H1 (cell line): ENCODE data around the gene UPB1. TPM values are rescaled to one million over a fixed set of nuclear protein-coding genes. Genes with fewer than 3 reads are reported as not detected.

Source experiments
- CTCF ChIA-PET: fragments of 300-600 bp; sonication (Branson Sonifier 250); formaldehyde crosslinking; loops from one replicate; lab custom pipeline; 2021; ENCODE audit not compliant: partially characterized antibody; lab: Charles Lee
- POLR2A ChIA-PET: fragments of 300-600 bp; sonication (Branson Sonifier 250); formaldehyde crosslinking; loops from one replicate; lab custom pipeline; 2021; ENCODE audit warnings: inconsistent platforms; ENCODE audit not compliant: partially characterized antibody; lab: Charles Lee
- DNase-seq, 2 experiments: peaks; one replicate each; pipeline versions ENCODE4 v3.0.0 to v3.0.0-alpha.2; 2010 to 2022; ENCODE audit warnings: low spot score in 2 of 2, low read depth in 1 of 2, mixed read lengths in 1 of 2
- FAIRE-seq: peaks from 2 replicates; lab custom pipeline; 2011; peaks lifted over from hg19 to GRCh38; lab: Jason Lieb, UNC
- H2AFZ ChIP-seq: 2 replicates; pipeline ENCODE4 v1.8.1; 2012; ENCODE audit warnings: low read length, inconsistent platforms
- H2AK5ac ChIP-seq: 2 replicates; pipeline ENCODE4 v1.6.1; 2013; ENCODE audit warnings: low read depth, low read length
- H2BK120ac ChIP-seq: replicated peaks from 2 replicates; pipeline ENCODE3; 2013; ENCODE audit warnings: low read depth, low read length, inconsistent platforms
- H2BK12ac ChIP-seq: 2 replicates; pipeline ENCODE4 v1.6.1; 2013; ENCODE audit warnings: low read depth, low read length
- H2BK15ac ChIP-seq: 2 replicates; pipeline ENCODE4 v1.6.1; 2013; ENCODE audit warnings: low read length
- H2BK20ac ChIP-seq: 2 replicates; pipeline ENCODE4 v1.6.1; 2013; ENCODE audit warnings: low read length
- H2BK5ac ChIP-seq: 2 replicates; pipeline ENCODE4 v1.6.1; 2013; ENCODE audit warnings: low read depth, low read length
- H3K14ac ChIP-seq: 2 replicates; pipeline ENCODE4 v1.6.1; 2013; ENCODE audit warnings: inconsistent platforms; ENCODE audit not compliant: insufficient read length
- H3K18ac ChIP-seq: 2 replicates; pipeline ENCODE4 v1.6.1; 2013; ENCODE audit warnings: low read length; ENCODE audit errors: extremely low read depth
- H3K23ac ChIP-seq: 2 replicates; pipeline ENCODE4 v1.6.1; 2013; ENCODE audit warnings: inconsistent platforms; ENCODE audit not compliant: insufficient read length
- H3K23me2 ChIP-seq: 2 replicates; pipeline ENCODE4 v1.6.1; 2013; ENCODE audit warnings: low read depth, low read length
- H3K27ac ChIP-seq: 2 replicates; pipeline ENCODE4 v1.6.1; 2011; ENCODE audit warnings: low read depth, low read length, inconsistent platforms
- H3K27me3 ChIP-seq, 4 experiments: replicated peaks in 1 of 4; 1 replicate in 1 of 4; 2 replicates in 3 of 4; pipeline versions ENCODE4 v1.6.1 to v1.8.1; 2011 to 2013; ENCODE audit warnings: low read length in 3 of 4, mild to moderate bottlenecking in 3 of 4, inconsistent platforms in 2 of 4, mixed read lengths in 2 of 4, moderate library complexity in 1 of 4; ENCODE audit not compliant: control insufficient read depth in 3 of 4, insufficient read depth in 3 of 4; ENCODE audit errors: extremely low read depth in 1 of 4
- H3K36me3 ChIP-seq, 4 experiments: 2 replicates each; pipeline versions ENCODE4 v1.6.1 to v1.8.1; 2011 to 2013; ENCODE audit warnings: mild to moderate bottlenecking in 4 of 4, low read length in 3 of 4, moderate library complexity in 2 of 4, control low read depth in 1 of 4, inconsistent platforms in 1 of 4; ENCODE audit not compliant: insufficient read depth in 4 of 4, control insufficient read depth in 2 of 4
- H3K4ac ChIP-seq: replicated peaks from 2 replicates; pipeline ENCODE3; 2013; ENCODE audit warnings: low read length, low read depth, mixed read lengths, inconsistent platforms; ENCODE audit not compliant: insufficient read length
- H3K4me1 ChIP-seq, 4 experiments: replicated peaks in 1 of 4; 1 replicate in 1 of 4; 2 replicates in 3 of 4; pipeline versions ENCODE4 v1.6.1 to v1.8.1; 2011 to 2013; ENCODE audit warnings: low read length in 3 of 4, inconsistent platforms in 2 of 4, mixed read lengths in 1 of 4; ENCODE audit not compliant: insufficient read depth in 4 of 4, control insufficient read depth in 3 of 4
- H3K4me2 ChIP-seq, 2 experiments: 2 replicates each; pipeline versions ENCODE4 v1.6.1 to v1.8.1; 2011 to 2013; ENCODE audit warnings: low read depth in 2 of 2, low read length in 2 of 2, control low read depth in 1 of 2, inconsistent platforms in 1 of 2, mild to moderate bottlenecking in 1 of 2; ENCODE audit not compliant: insufficient read depth in 1 of 2
- H3K4me3 ChIP-seq, 4 experiments: fragments of 200-600, 300-600 bp in 1 of 4; sonication (generic), shearing (Covaris generic), sonication (Bioruptor Twin) in 1 of 4; 2 replicates each; pipeline versions ENCODE4 v1.5.1 to v1.8.1; 2011 to 2016; ENCODE audit warnings: low read length in 4 of 4, low read depth in 3 of 4, control low read depth in 2 of 4, inconsistent platforms in 2 of 4, mild to moderate bottlenecking in 2 of 4, mixed read lengths in 1 of 4, moderate library complexity in 1 of 4; ENCODE audit not compliant: insufficient read depth in 2 of 4; ENCODE audit errors: extremely low read depth in 1 of 4
- H3K56ac ChIP-seq: replicated peaks from 2 replicates; pipeline ENCODE3; 2013; ENCODE audit warnings: low read depth, mild to moderate bottlenecking, mixed read lengths, low read length, inconsistent platforms; ENCODE audit not compliant: insufficient read length
- H3K79me1 ChIP-seq: 2 replicates; pipeline ENCODE4 v1.6.1; 2013; ENCODE audit warnings: low read depth, low read length, control low read depth
- H3K79me2 ChIP-seq, 2 experiments: 2 replicates each; pipeline versions ENCODE4 v1.6.1 to v1.8.1; 2012 to 2013; ENCODE audit warnings: low read length in 2 of 2, mild to moderate bottlenecking in 2 of 2, inconsistent platforms in 1 of 2; ENCODE audit not compliant: insufficient read depth in 2 of 2, control insufficient read depth in 1 of 2
- H3K9ac ChIP-seq, 4 experiments: replicated peaks in 1 of 4; 1 replicate in 1 of 4; 2 replicates in 3 of 4; pipeline versions ENCODE4 v1.6.1 to v1.8.1; 2011 to 2013; ENCODE audit warnings: low read depth in 3 of 4, low read length in 3 of 4, control low read depth in 2 of 4, mild to moderate bottlenecking in 2 of 4, moderate library complexity in 2 of 4, inconsistent platforms in 1 of 4; ENCODE audit errors: extremely low read depth in 1 of 4
- H3K9me3 ChIP-seq, 2 experiments: 2 replicates each; pipeline versions ENCODE4 v1.6.1 to v1.8.1; 2012 to 2013; ENCODE audit warnings: mild to moderate bottlenecking in 2 of 2, moderate library complexity in 2 of 2, control low read depth in 1 of 2, inconsistent platforms in 1 of 2, low read depth in 1 of 2, low read length in 1 of 2, mixed read lengths in 1 of 2; ENCODE audit not compliant: insufficient read depth in 2 of 2
- H4K20me1 ChIP-seq, 2 experiments: replicated peaks in 1 of 2; 2 replicates each; pipeline versions ENCODE3 to v1.8.1; 2011 to 2013; ENCODE audit warnings: inconsistent platforms in 2 of 2, low read length in 2 of 2, mild to moderate bottlenecking in 1 of 2; ENCODE audit not compliant: insufficient read depth in 2 of 2, control insufficient read depth in 1 of 2
- H4K5ac ChIP-seq: 2 replicates; pipeline ENCODE4 v1.6.1; 2013; ENCODE audit warnings: low read length, low read depth, mixed read lengths, inconsistent platforms; ENCODE audit not compliant: insufficient read length
- H4K8ac ChIP-seq: 2 replicates; pipeline ENCODE4 v1.8.0; 2013; ENCODE audit warnings: mild to moderate bottlenecking, moderate library complexity, low read length, inconsistent platforms; ENCODE audit not compliant: insufficient read depth; ENCODE audit errors: extremely low read depth
- H4K91ac ChIP-seq: replicated peaks from 2 replicates; pipeline ENCODE3; 2013; ENCODE audit warnings: low read length, mixed read lengths, inconsistent platforms; ENCODE audit not compliant: insufficient read length
- ATF3 ChIP-seq: IDR thresholded peaks from 2 replicates; pipeline ENCODE4 v1.6.1; 2011; ENCODE audit warnings: low read depth, mild to moderate bottlenecking, low read length; ENCODE audit not compliant: insufficient read depth
- BCL11A ChIP-seq, 2 experiments: IDR thresholded peaks; one replicate each; pipeline ENCODE4 v1.6.1; 2011; ENCODE audit warnings: low read depth in 2 of 2, low read length in 2 of 2, mild to moderate bottlenecking in 2 of 2
- CBX5 ChIP-seq: fragments of 300-800, 300-1000 bp; sonication (generic); IDR thresholded peaks from 2 replicates; pipeline ENCODE4 v1.7.1; 2016; ENCODE audit warnings: antibody characterized with exemption, low read length, low read depth
- EGR1 ChIP-seq: IDR thresholded peaks from 2 replicates; pipeline ENCODE4 v1.6.1; 2011; ENCODE audit warnings: low read depth, low read length, borderline replicate concordance
- MAFK ChIP-seq: IDR thresholded peaks from 2 replicates; pipeline ENCODE4 v1.6.1; 2012; ENCODE audit warnings: low read depth, mild to moderate bottlenecking, improper control_type of control experiment, low read length
- POLR2A ChIP-seq, 2 experiments: IDR thresholded peaks; 1 replicate in 1 of 2; 2 replicates in 1 of 2; pipeline ENCODE4 v1.6.1; 2011; ENCODE audit warnings: low read depth in 2 of 2, low read length in 2 of 2, mild to moderate bottlenecking in 2 of 2; ENCODE audit errors: control extremely low read depth in 1 of 2
- RNF2 ChIP-seq: fragments of 200-900, 300-1000 bp; sonication (generic); IDR thresholded peaks from 2 replicates; pipeline ENCODE4 v1.7.1; 2016; ENCODE audit warnings: borderline replicate concordance, low read depth, mild to moderate bottlenecking, antibody characterized with exemption, low read length; ENCODE audit not compliant: poor library complexity, severe bottlenecking; ENCODE audit errors: missing control alignments
- SAP30 ChIP-seq: fragments of 300-600 bp; sonication (generic); IDR thresholded peaks from 2 replicates; pipeline ENCODE4 v1.7.1; 2012; ENCODE audit warnings: low read length, moderate library complexity, mild to moderate bottlenecking, inconsistent platforms; ENCODE audit not compliant: insufficient read depth, insufficient replicate concordance
- SP1 ChIP-seq: IDR thresholded peaks from 2 replicates; pipeline ENCODE4 v1.6.1; 2011; ENCODE audit warnings: low read depth, low read length
- WGBS, 2 experiments: shearing (Covaris generic) in 1 of 2; methylation state at CpG; one replicate each; pipeline versions ENCODE4 v1.1.6 to v1.1.7; 2013 to 2015; ENCODE audit warnings: low lambda C conversion rate in 2 of 2, mixed read lengths in 2 of 2, inconsistent platforms in 1 of 2, low coverage in 1 of 2, missing lambda C conversion rate in 1 of 2; ENCODE audit not compliant: insufficient replicate concordance in 2 of 2, insufficient coverage in 1 of 2, insufficient read length in 1 of 2; ENCODE audit errors: extremely low coverage in 1 of 2, missing lambda C conversion rate in 1 of 2; 5-methylcytosine and 5-hydroxymethylcytosine counted together
- polyA plus RNA-seq, 7 experiments: library from polyadenylated mRNA; depleted of rRNA in 3 of 7; stranded (reverse) in 5 of 7; unstranded in 2 of 7; fragments of >200 nt in 5 of 7; fragments of 200-250 nt in 2 of 7; gene quantifications; 1 replicate in 5 of 7; 2 replicates in 1 of 7; 4 replicates in 1 of 7; pipeline versions ENCODE4 v1.2.1 to v1.2.3, GENCODE V29; 2011 to 2013; ENCODE audit warnings: missing spikeins in 2 of 7, mixed read lengths in 2 of 7
- total RNA-seq: library from RNA; stranded (reverse); fragmentation: NEBNext Ultra II Directional; extraction: Animal tissue kit (Norgen Biotek cat#: 25700); gene quantifications from 2 replicates; pipeline ENCODE4 v1.2.1, GENCODE V29; 2021

UPB1 gene
- total and polyA plus RNA-seq, 2 of the 8 experiments (the other 6 are each of a cell fraction or from before 2014, with no cell fraction given), result 0.09 TPM; not detected in 1

DNA sequence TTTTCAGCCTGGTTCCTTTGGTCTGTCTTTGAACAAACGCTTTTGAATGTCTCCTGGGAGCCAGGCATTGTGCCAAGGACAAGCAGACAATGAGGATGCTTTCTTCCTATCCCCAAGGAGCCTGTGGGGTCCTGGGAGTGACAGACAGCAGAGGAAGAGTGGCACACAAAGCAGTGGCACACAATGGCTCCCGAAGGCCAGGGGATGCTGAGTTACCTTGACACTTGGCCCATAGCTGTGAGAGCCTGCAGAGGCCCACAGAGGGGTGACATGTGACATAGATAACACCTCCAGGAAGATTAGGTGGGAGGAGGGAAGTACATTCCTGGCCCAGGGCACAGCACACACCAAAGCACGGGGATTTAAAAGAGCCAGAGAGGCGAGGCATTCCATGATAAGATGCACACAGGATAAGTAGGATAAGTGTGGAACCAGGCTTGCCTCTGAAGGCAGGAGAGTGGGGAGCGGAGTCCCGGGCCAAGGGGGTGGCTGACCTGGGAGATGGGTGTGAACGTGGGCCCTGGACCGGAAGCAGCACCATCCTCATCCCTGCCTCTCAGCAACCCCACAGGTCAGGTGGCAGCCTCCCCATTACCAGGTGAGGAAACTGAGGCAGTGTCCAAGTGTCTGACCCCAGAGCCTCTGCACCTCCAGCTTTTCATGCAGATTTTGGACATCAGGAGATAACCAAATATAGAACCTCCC is 6.3 kb downstream of the UPB1 start:
- H3K9me3 ChIP-seq, result no peaks in the 10 kb centered on the region
- H2AK5ac ChIP-seq, result no peak overlapping the region
- H3K9ac ChIP-seq, result no peak overlapping the region; a peak in 1 of 7 replicates
- H4K5ac ChIP-seq, result no peak overlapping the region
- no peak overlapping the region for H4K91ac ChIP-seq
- H2BK120ac ChIP-seq, result no peak overlapping the region
- peaks cover 0 to 7% (median 3%) of the 10 kb centered on the region in 4 experiments; a peak in 3 of 7 replicates for H3K4me1 ChIP-seq
- H2BK5ac ChIP-seq, result no peak overlapping the region
- H3K56ac ChIP-seq, result no peak overlapping the region
- H2BK15ac ChIP-seq, result no peak overlapping the region
- H3K79me2 ChIP-seq, result no peaks in the 10 kb centered on the region
- peaks cover 0 to 4% (median under 1%) of the 10 kb centered on the region in 4 experiments; a peak in 4 of 7 replicates for H3K27me3 ChIP-seq
- DNase-seq (no peak), FAIRE-seq (no peak)
- H4K8ac ChIP-seq, result no peak overlapping the region
- TF ChIP-seq EGR1, result no peak
- no peak for TF ChIP-seq POLR2A (IDR thresholded peaks at IDR 0.05; ENCODE audit: control extremely low read depth in 1 of 2, low read depth in 2 of 2, low read length in 2 of 2)
- no peak for TF ChIP-seq SAP30
- no peak for TF ChIP-seq ATF3
- no peak for TF ChIP-seq RNF2
- TF ChIP-seq BCL11A (IDR thresholded peaks at IDR 0.05; ENCODE audit: low read depth in 2 of 2, low read length in 2 of 2), result no peak
- no peak for TF ChIP-seq SP1
- no peak for TF ChIP-seq MAFK
- TF ChIP-seq CBX5, result no peak
- no peak overlapping the region for H2AFZ ChIP-seq
- H2BK20ac ChIP-seq, result 0 out of 2 replicates have a peak overlapping the region, but pooled peaks have one; percentile 26
- ChIA-PET CTCF (interaction anchor here (0.6 to 15.1 kb wide), 16 partner anchors 8 to 135 kb away, joined by 3 to 201 read pairs (median 6); partner anchors contain the start of gene ADORA2A), POLR2A (interaction anchor here (0.5 kb wide), 1 partner anchor 40 kb away, joined by 4 read pairs; no protein-coding TSS in a partner anchor)
- H3K4ac ChIP-seq, result no peak overlapping the region
- H3K79me1 ChIP-seq, result no peaks in the 10 kb centered on the region
- no peak overlapping the region for H3K4me3 ChIP-seq
- WGBS, 2 experiments, result 78% methylated on average over 8 of the region's 8 CpGs; no CpG with 5 or more reads in 1 of the 2 experiments
- H3K18ac ChIP-seq, result no peak overlapping the region
- no peaks in the 10 kb centered on the region for H4K20me1 ChIP-seq
- no peak overlapping the region for H3K27ac ChIP-seq
- no peaks in the 10 kb centered on the region for H3K23me2 ChIP-seq
- no peak overlapping the region for H2BK12ac ChIP-seq
- H3K23ac ChIP-seq, result no peak overlapping the region
- H3K4me2 ChIP-seq, result no peak overlapping the region
- H3K14ac ChIP-seq, result no peak overlapping the region
- H3K36me3 ChIP-seq, result no peaks in the 10 kb centered on the region
